ENCODE results near the gene TNRC6A. TPM values are rescaled to one million over a fixed set of nuclear protein-coding genes. Genes with fewer than 3 reads are reported as not detected.

The TNRC6A gene
- total RNA-seq, 1 donor from 2014 or later: 34.3 TPM

DNA sequence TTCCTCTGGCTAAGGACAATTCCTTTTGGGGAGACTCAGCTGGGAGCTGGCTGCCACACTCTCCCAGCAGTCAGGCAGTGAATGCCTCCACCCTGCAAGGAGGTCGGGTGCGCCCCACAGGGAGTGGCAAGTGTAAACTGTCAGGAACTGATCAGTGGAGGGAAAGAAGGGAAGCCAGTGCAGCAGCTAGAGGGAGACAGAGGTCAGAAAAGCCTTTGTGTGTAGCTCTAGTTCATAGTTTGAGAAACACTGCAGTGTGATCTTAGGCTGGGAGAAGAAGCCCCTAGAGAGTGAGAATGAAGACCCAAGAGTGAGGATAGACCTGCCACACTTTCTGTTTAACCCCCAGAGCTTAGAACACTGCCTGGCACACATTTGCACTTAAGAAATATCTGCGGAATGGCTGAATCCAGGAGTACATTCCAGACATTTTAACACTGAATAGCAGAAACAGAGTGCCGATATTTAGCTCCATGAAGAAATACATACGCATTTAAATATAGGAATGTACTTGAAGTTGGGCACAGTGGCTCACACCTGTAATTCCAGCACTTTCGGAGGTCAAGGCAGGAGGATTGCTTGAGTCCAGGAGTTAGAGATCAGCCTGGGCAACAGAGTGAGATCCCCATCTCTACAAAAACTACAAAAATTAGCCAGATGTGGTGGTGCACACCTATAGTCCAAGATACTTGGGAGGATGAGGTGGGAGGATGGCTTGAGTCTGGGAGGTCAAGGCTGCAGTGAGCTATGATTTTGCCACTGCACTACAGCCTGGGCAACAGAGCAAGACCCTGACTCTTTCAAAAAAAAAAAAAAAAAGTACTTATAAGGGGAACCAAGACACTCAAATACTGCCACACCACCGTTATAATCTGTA lies 105.2 kb downstream of the TNRC6A start:
- H3K36me3 ChIP-seq: no peaks in the 10 kb centered on the region
- H3K27ac ChIP-seq (replicated peaks): no peak overlapping the region
- no peak for DNase-seq
- no peak overlapping the region for H3K4me3 ChIP-seq
- no peaks in the 10 kb centered on the region for H3K27me3 ChIP-seq (ENCODE audit: low read depth)
- intact Hi-C loops (cut with micrococcal nuclease): no loop called here
- peaks cover 8% of the 10 kb centered on the region for H3K4me1 ChIP-seq
- TF ChIP-seq CTCF (IDR thresholded peaks at IDR 0.05; ENCODE audit: borderline replicate concordance): peak; percentile 54
- H3K9me3 ChIP-seq (replicated peaks): no peaks in the 10 kb centered on the region

GRCh38 chr16:24836836-24837235 lies 107.4 kb downstream of the TNRC6A start:
- intact Hi-C loops (cut with micrococcal nuclease): no loop called here
- no peaks in the 10 kb centered on the region for H3K27me3 ChIP-seq (ENCODE audit: low read depth)
- DNase-seq: no peak
- TF ChIP-seq CTCF (IDR thresholded peaks at IDR 0.05; ENCODE audit: borderline replicate concordance): no peak
- no peak overlapping the region for H3K27ac ChIP-seq (replicated peaks)
- no peak overlapping the region for H3K4me3 ChIP-seq
- H3K36me3 ChIP-seq: no peaks in the 10 kb centered on the region
- H3K4me1 ChIP-seq: peaks cover 8% of the 10 kb centered on the region
- no peaks in the 10 kb centered on the region for H3K9me3 ChIP-seq (replicated peaks)

DNA sequence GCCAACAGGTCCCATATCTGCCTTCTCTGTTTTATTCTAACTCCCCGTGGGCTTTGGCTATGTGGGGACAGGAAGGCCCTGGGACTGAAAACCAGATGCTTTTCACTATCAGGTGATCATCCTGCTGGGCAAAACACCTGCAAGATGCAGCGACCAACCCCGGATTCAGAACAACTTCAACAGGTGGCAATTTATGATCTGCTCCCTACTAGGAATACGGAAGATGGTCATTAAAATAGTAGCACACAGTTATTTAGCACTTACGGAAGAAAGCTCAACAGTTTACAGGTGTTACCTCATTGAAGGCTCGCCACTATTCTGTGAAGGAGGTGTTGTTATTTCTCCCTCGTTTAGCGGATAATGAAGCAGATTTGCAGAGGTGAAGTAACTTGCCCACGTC lies 108.5 kb downstream of the TNRC6A start:
- no peak for TF ChIP-seq CTCF (IDR thresholded peaks at IDR 0.05; ENCODE audit: borderline replicate concordance)
- peaks cover 8% of the 10 kb centered on the region for H3K4me1 ChIP-seq
- intact Hi-C loops (cut with micrococcal nuclease): no loop called here
- no peak overlapping the region for H3K4me3 ChIP-seq
- no peaks in the 10 kb centered on the region for H3K9me3 ChIP-seq (replicated peaks)
- H3K27ac ChIP-seq (replicated peaks): no peak overlapping the region
- no peaks in the 10 kb centered on the region for H3K36me3 ChIP-seq
- no peak for DNase-seq
- H3K27me3 ChIP-seq (ENCODE audit: low read depth): no peaks in the 10 kb centered on the region

- no peak for TF ChIP-seq CTCF (IDR thresholded peaks at IDR 0.05; ENCODE audit: borderline replicate concordance)
- H3K9me3 ChIP-seq (replicated peaks): no peaks in the 10 kb centered on the region
- H3K4me3 ChIP-seq: no peak overlapping the region
- H3K27ac ChIP-seq (replicated peaks): no peak overlapping the region
- peaks cover 8% of the 10 kb centered on the region for H3K4me1 ChIP-seq
- DNase-seq: no peak
- intact Hi-C loops (cut with micrococcal nuclease): no loop called here
- no peaks in the 10 kb centered on the region for H3K36me3 ChIP-seq
- no peaks in the 10 kb centered on the region for H3K27me3 ChIP-seq (ENCODE audit: low read depth)
Observed at GRCh38 chr16:24838554-24839266, 109.3 kb downstream of the TNRC6A start.

- intact Hi-C loops (cut with micrococcal nuclease): no loop called here
- Histone ChIP-seq H3K9me3 (replicated peaks) (no peaks in the 10 kb centered on the region), H3K4me1 (peaks cover 8% of the 10 kb centered on the region), H3K36me3 (no peaks in the 10 kb centered on the region), H3K27ac (replicated peaks) (no peak overlapping the region), H3K27me3 (ENCODE audit: low read depth) (no peaks in the 10 kb centered on the region), H3K4me3 (no peak overlapping the region)
- TF ChIP-seq CTCF (IDR thresholded peaks at IDR 0.05; ENCODE audit: borderline replicate concordance): no peak
- no peak for DNase-seq
Observed at GRCh38 chr16:24839347-24839972, 110.0 kb downstream of the TNRC6A start.
